HG02973 (cell line): Measurements from ENCODE around the gene PARG.
"Not testable (repeated sequence)": the region's sequence is repeated elsewhere in the genome, so short reads cannot be mapped to it uniquely, and the experiment has no call there.

Experiments
- ATAC-seq: cut with Tn5 transposase; IDR thresholded peaks from one replicate; pipeline ENCODE4 v1.9.1; 2021; ENCODE audit warnings: moderate library complexity; ENCODE audit not compliant: unreplicated experiment

Gene PARG

GRCh38 chr10:49908290-49909080 is 33.3 kb downstream of the PARG start:
- not testable (repeated sequence) for ATAC-seq

GRCh38 chr10:49903829-49904228 is 38.0 kb downstream of the PARG start:
- ATAC-seq, result not testable (repeated sequence)

GRCh38 chr10:49900406-49900805 is 41.4 kb downstream of the PARG start:
- not testable (repeated sequence) for ATAC-seq

- not testable (repeated sequence) for ATAC-seq
Observed at GRCh38 chr10:49899999-49900398, 41.8 kb downstream of the PARG start.

DNA sequence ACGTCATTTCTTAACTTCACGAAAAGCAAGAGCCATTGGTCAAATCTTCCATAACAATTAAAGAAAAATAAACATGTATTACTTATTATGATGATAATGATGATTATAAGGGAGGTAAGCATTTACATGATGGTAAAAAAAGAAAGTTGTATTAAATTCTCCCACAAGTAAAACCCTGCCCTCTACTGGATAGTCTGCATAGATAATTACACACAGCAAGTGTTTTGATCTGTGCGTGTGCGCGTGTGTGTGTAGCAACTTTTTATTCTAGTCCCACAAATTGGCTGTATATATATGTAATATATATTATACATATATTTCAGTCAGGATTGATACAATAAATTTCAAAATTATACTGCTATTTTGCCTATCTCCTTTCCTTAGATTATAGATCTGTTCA is 51.8 kb downstream of the PARG start:
- not testable (repeated sequence) for ATAC-seq

GRCh38 chr10:49884739-49885331 is 57.0 kb downstream of the PARG start:
- ATAC-seq, result not testable (repeated sequence)

- not testable (repeated sequence) for ATAC-seq
Observed at GRCh38 chr10:49883852-49884251, 58.0 kb downstream of the PARG start.

DNA sequence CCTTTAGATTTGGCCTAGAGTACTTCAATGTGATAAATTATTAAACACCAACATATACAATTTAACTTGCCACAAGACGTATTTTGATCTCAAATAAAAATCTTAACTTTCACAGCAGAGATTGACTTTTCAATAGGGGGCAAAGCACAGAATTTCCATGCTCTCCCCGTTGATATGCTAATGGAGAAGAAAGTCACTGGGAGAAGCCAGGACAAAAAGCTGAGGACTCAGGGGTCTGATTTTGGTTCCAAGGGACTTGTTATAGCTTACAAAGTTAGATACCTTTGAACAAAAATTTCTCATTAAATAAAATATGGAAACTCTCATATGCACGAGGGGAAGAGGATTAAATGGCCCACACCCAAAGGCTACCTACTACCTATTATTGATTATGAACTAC is 59.5 kb downstream of the PARG start:
- not testable (repeated sequence) for ATAC-seq

- not testable (repeated sequence) for ATAC-seq
Observed at GRCh38 chr10:49872740-49873139, 69.1 kb downstream of the PARG start.

- not testable (repeated sequence) for ATAC-seq
Observed at GRCh38 chr10:49871462-49871861, 70.4 kb downstream of the PARG start.

GRCh38 chr10:49859933-49860332 is 81.9 kb downstream of the PARG start:
- not testable (repeated sequence) for ATAC-seq

- not testable (repeated sequence) for ATAC-seq
Observed at GRCh38 chr10:49858697-49859382, 83.0 kb downstream of the PARG start.

GRCh38 chr10:49849520-49849919 is 92.3 kb downstream of the PARG start:
- ATAC-seq, result not testable (repeated sequence)

DNA sequence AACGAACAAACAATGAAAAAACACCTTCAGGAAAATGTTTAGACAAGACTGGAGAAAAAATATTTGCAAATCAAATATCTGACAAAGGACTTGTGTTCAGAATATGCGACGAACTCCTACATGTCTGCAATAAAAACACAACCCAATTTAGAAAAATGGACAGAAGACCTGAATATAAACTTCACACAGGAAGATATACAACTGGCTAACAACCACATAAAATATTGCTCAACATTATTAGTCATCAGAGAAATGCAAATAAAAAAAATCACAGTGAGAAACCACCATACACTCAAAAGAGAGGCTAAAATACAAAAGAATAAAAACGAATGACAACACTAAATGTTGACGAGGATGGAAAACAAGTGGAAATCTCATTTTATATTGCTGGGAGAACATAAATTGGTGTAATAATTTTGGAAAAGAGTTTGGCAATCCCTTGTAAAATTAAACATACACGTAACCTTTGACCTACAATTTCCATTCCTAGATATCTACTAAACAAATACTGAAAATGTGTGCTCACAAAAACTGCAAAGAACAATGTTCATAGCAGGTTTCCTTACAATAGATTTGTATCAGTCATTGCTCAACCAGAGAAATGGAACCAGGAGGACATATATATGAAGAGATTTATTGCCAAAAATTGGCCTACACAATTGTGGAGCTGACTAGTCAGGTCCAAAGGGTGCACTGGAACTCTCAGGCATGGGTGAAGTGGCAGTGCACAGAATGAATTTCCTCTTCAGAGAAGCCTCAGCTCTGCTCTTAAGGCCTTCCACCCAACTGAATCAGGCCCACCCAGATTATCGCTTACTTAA is 96.8 kb downstream of the PARG start:
- no peak for ATAC-seq

- ATAC-seq, result not testable (repeated sequence)
Observed at GRCh38 chr10:49842333-49842628, 99.5 kb downstream of the PARG start.

DNA sequence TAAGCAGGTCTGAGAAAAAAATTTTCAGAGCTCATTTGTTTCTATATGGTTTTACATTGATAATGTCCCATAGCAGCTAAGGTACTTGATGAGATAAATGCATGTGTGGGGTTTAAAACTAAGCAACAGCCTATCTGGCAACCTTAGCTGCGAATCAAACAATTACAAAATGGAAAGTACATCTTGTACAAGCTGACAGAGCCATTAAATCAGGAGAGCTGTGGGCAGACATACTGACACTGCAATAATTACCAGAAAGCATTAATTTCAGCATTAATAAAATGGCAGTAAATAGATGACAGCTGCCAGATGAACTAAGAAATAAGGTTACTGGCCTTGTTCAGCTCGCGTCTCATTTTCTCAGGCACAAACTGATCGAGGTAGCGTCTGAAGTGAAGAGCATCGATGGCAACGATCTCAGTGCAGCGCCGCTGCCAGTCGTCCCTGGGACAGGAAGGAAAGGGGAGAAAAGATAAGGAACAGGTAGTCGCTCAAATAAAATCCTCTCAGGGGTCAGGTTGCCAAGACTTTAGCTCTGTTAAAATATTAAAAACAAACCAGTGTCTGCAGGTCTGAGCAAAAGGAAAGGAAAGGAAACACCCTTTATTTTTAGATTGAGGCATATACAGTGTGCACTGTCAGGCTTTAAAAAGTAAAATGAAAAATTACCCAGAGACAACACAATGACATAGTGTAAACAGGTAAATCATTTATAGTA is 100.1 kb downstream of the PARG start:
- ATAC-seq, result no peak

GRCh38 chr10:49837685-49838084 is 104.1 kb downstream of the PARG start:
- ATAC-seq, result no peak

DNA sequence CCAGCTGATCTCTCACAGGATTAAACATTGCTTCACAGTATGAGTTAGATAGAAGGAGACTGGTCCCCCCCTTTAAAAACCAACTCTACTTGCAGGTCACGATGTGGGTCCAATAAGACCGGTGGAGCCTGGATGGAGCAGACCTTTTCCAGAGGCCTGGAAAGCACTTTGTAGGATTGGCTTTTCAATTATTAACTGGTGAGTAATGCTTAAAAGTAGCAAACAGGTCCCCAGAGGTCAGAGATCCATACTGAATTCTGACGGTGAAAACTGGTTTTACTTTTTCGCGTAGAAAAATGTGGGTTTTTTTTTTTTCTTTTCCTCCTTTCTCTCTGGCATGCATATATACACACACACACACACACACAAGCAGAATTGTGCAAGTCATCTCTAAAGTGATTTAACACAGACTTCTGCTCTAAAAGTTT is 104.8 kb downstream of the PARG start:
- no peak for ATAC-seq

DNA sequence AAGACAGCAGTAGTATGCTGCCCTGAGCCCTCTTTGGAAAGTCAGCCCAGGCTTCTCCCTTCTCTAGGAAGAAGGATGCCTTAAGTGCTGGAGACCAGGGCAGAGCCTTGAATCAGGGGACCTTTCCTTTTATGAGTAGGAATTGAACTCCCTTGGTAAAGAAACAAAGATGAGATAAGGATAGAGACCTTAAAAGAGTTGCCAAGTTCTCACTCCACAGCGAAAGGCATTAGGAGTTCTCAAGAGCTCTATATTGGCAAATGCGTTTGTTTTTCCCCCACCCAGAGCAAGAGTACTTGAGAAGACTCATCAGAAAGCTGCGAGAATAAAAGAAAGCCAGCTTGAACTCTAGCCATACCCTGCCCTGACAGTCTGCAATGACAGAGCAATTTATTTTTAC is 106.9 kb downstream of the PARG start:
- no peak for ATAC-seq

DNA sequence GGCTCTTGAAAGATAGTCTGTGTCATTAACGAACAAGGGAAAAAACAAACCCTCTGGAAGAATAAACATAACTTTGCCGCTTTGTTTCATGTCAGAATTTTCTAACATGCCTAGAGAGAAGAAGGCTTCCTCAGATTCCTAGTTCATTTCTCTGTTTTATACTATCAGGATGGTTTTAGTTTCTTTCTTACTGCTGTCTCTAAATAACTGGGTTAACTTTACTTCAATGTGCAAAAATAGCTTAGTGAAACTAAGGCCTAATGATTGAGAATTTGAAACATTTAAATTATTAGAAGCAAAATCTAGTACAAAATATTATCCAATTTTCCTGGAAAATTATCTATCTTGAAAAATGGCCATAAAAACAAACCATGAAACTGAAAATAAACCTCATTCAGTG is 107.6 kb downstream of the PARG start:
- no peak for ATAC-seq
